H9 (cell line): Measurements from ENCODE around the gene CCNY. TPM values are rescaled to one million over a fixed set of nuclear protein-coding genes. Genes with fewer than 3 reads are reported as not detected.

Experiments
- DNase-seq: peaks from one replicate; pipeline ENCODE4 v3.0.0-alpha.2; 2017
- H2AFZ ChIP-seq: one replicate; pipeline ENCODE4 v1.6.1; 2013; ENCODE audit warnings: mild to moderate bottlenecking, low read length, control low read depth, moderate library complexity
- H2AK5ac ChIP-seq: 2 replicates; pipeline ENCODE4 v1.6.1; 2013; ENCODE audit warnings: low read length, control low read depth, mixed read lengths; ENCODE audit not compliant: insufficient read length
- H2BK120ac ChIP-seq: one replicate; pipeline ENCODE4 v1.6.1; 2013; ENCODE audit warnings: low read depth, mild to moderate bottlenecking, low read length, control low read depth, inconsistent platforms; ENCODE audit not compliant: poor library complexity, severe bottlenecking
- H2BK12ac ChIP-seq: 2 replicates; pipeline ENCODE4 v1.6.1; 2013; ENCODE audit warnings: low read length, control low read depth, mixed read lengths, low read depth; ENCODE audit not compliant: insufficient read length
- H2BK15ac ChIP-seq: 2 replicates; pipeline ENCODE4 v1.6.1; 2013; ENCODE audit warnings: low read depth, low read length, control low read depth
- H2BK20ac ChIP-seq: one replicate; pipeline ENCODE4 v1.6.1; 2013; ENCODE audit warnings: low read depth, mild to moderate bottlenecking, low read length, control low read depth, inconsistent platforms; ENCODE audit not compliant: poor library complexity, severe bottlenecking
- H2BK5ac ChIP-seq: 2 replicates; pipeline ENCODE4 v1.6.1; 2013; ENCODE audit warnings: low read length, control low read depth, mixed read lengths; ENCODE audit not compliant: insufficient read length
- H3K14ac ChIP-seq: 2 replicates; pipeline ENCODE4 v1.6.1; 2013; ENCODE audit warnings: low read length, control low read depth; ENCODE audit not compliant: insufficient read depth
- H3K18ac ChIP-seq: 2 replicates; pipeline ENCODE4 v1.6.1; 2013; ENCODE audit warnings: low read depth, mild to moderate bottlenecking, mixed read lengths, low read length, control low read depth; ENCODE audit not compliant: insufficient read length
- H3K23ac ChIP-seq: 2 replicates; pipeline ENCODE4 v1.6.1; 2013; ENCODE audit warnings: low read length, control low read depth, mixed read lengths, low read depth; ENCODE audit not compliant: insufficient read length
- H3K23me2 ChIP-seq: 2 replicates; pipeline ENCODE4 v1.6.1; 2013; ENCODE audit warnings: low read depth, mild to moderate bottlenecking, mixed read lengths, low read length, control low read depth; ENCODE audit not compliant: insufficient read length, poor library complexity, severe bottlenecking
- H3K27ac ChIP-seq: 2 replicates; pipeline ENCODE4 v1.5.1; 2013; ENCODE audit warnings: low read length, control low read depth, mixed read lengths, low read depth; ENCODE audit not compliant: insufficient read length
- H3K27me3 ChIP-seq: 2 replicates; pipeline ENCODE4 v1.6.1; 2013; ENCODE audit warnings: low read length, control low read depth, inconsistent platforms; ENCODE audit not compliant: insufficient read depth
- H3K4ac ChIP-seq: 2 replicates; pipeline ENCODE4 v1.6.1; 2013; ENCODE audit warnings: low read depth, mild to moderate bottlenecking, control low read depth, inconsistent platforms, low read length, moderate library complexity
- H3K4me1 ChIP-seq: 2 replicates; pipeline ENCODE4 v1.6.1; 2013; ENCODE audit warnings: low read length, control low read depth, inconsistent platforms; ENCODE audit not compliant: insufficient read depth
- H3K4me2 ChIP-seq: 2 replicates; pipeline ENCODE4 v1.6.1; 2013; ENCODE audit warnings: low read length, control low read depth, mixed read lengths; ENCODE audit not compliant: insufficient read length, insufficient read depth
- H3K56ac ChIP-seq: 2 replicates; pipeline ENCODE4 v1.6.1; 2013; ENCODE audit warnings: low read depth, mild to moderate bottlenecking, mixed read lengths, low read length, control low read depth; ENCODE audit not compliant: insufficient read length
- H3K79me1 ChIP-seq: 2 replicates; pipeline ENCODE4 v1.6.1; 2013; ENCODE audit warnings: low read depth, mild to moderate bottlenecking, moderate library complexity, low read length, control low read depth, inconsistent platforms; ENCODE audit not compliant: insufficient read depth, poor library complexity, severe bottlenecking
- H3K79me2 ChIP-seq: 2 replicates; pipeline ENCODE4 v1.6.1; 2013; ENCODE audit warnings: low read length, control low read depth, inconsistent platforms; ENCODE audit not compliant: insufficient read depth
- H3K9ac ChIP-seq: 2 replicates; pipeline ENCODE4 v1.6.1; 2013; ENCODE audit warnings: low read length, control low read depth, mixed read lengths; ENCODE audit not compliant: insufficient read length; ENCODE audit errors: extremely low read depth
- H3K9me3 ChIP-seq: one replicate; pipeline ENCODE4 v1.6.1; 2013; ENCODE audit warnings: low read depth, low read length, inconsistent platforms; ENCODE audit not compliant: control insufficient read depth
- H3T11ph ChIP-seq: one replicate; pipeline ENCODE4 v1.6.1; 2013; ENCODE audit warnings: mild to moderate bottlenecking, low read length, control low read depth, inconsistent platforms
- H4K20me1 ChIP-seq: one replicate; pipeline ENCODE4 v1.6.1; 2013; ENCODE audit not compliant: control insufficient read depth, insufficient read length, insufficient read depth
- H4K5ac ChIP-seq: 2 replicates; pipeline ENCODE4 v1.6.1; 2013; ENCODE audit warnings: low read depth, mild to moderate bottlenecking, mixed read lengths, low read length, control low read depth; ENCODE audit not compliant: insufficient read length
- H4K8ac ChIP-seq: replicated peaks from 2 replicates; pipeline ENCODE4 v1.6.1; 2013; ENCODE audit warnings: low read length, control low read depth, mixed read lengths, low read depth; ENCODE audit not compliant: insufficient read length
- H4K91ac ChIP-seq: 2 replicates; pipeline ENCODE4 v1.6.1; 2013; ENCODE audit warnings: low read depth, mild to moderate bottlenecking, moderate library complexity, mixed read lengths, low read length, control low read depth; ENCODE audit not compliant: insufficient read length
- H3K27ac Mint-ChIP-seq, 3 experiments: 2 replicates in 2 of 3; 3 replicates in 1 of 3; pipeline ENCODE4 v1.8.0; 2020 to 2021; ENCODE audit warnings: mixed read lengths in 3 of 3, mild to moderate bottlenecking in 1 of 3, moderate library complexity in 1 of 3
- H3K27me3 Mint-ChIP-seq: 2 replicates; pipeline ENCODE4 v1.8.0; 2021; ENCODE audit warnings: low read depth, mild to moderate bottlenecking, moderate library complexity, mixed read lengths
- H3K36me3 Mint-ChIP-seq, 3 experiments: 2 replicates in 2 of 3; 3 replicates in 1 of 3; pipeline ENCODE4 v1.8.0; 2020 to 2021; ENCODE audit warnings: low read depth in 3 of 3, mixed read lengths in 3 of 3; ENCODE audit not compliant: insufficient read depth in 1 of 3
- H3K4me1 Mint-ChIP-seq, 2 experiments: 2 replicates each; pipeline ENCODE4 v1.8.0; 2020; ENCODE audit warnings: mixed read lengths in 2 of 2
- H3K4me3 Mint-ChIP-seq, 2 experiments: 2 replicates in 1 of 2; 3 replicates in 1 of 2; pipeline ENCODE4 v1.8.0; 2020 to 2021; ENCODE audit warnings: mild to moderate bottlenecking in 2 of 2, mixed read lengths in 2 of 2, moderate library complexity in 1 of 2
- H3K9me3 Mint-ChIP-seq, 2 experiments: 2 replicates in 1 of 2; 3 replicates in 1 of 2; pipeline ENCODE4 v1.8.0; 2020; ENCODE audit warnings: mild to moderate bottlenecking in 2 of 2, mixed read lengths in 2 of 2, moderate library complexity in 1 of 2
- CTCF ChIP-seq: fragments of 200-600 bp; sonication (generic); conservative IDR thresholded peaks from 3 replicates; pipeline ENCODE4 v1.8.0; 2021; ENCODE audit warnings: antibody characterized with exemption, mild to moderate bottlenecking
- WGBS: extraction: QIAGEN DNeasy Blood & Tissue Kit; methylation state at CpG from one replicate; pipeline ENCODE4 v1.1.7; 2013; ENCODE audit warnings: missing lambda C conversion rate, low lambda C conversion rate, mixed read lengths; ENCODE audit not compliant: insufficient read length; ENCODE audit errors: extremely low coverage; 5-methylcytosine and 5-hydroxymethylcytosine counted together
- total RNA-seq: library from RNA; stranded (reverse); gene quantifications from 2 replicates; pipeline ENCODE4 v1.2.1, GENCODE V29; 2021

Gene CCNY
- total RNA-seq, 1 experiment from 2014 or later, result 62.1 TPM

- TF ChIP-seq CTCF, result no peak
- Histone ChIP-seq H2BK20ac (no peak overlapping the region), H2AFZ (no peak overlapping the region), H3K27me3 (no peaks in the 10 kb centered on the region), H3K23me2 (no peaks in the 10 kb centered on the region), H3T11ph (no peak overlapping the region), H3K79me2 (no peaks in the 10 kb centered on the region), H2BK120ac (no peak overlapping the region), H3K4ac (no peak overlapping the region), H4K91ac (no peak overlapping the region), H3K9ac (no peak overlapping the region), H2BK15ac (no peak overlapping the region), H2AK5ac (no peak overlapping the region), H3K79me1 (no peaks in the 10 kb centered on the region), H3K14ac (no peak overlapping the region), H3K23ac (no peak overlapping the region), H3K27ac (no peak overlapping the region), H3K18ac (no peak overlapping the region), H4K20me1 (no peaks in the 10 kb centered on the region), H4K5ac (no peak overlapping the region), H3K9me3 (no peaks in the 10 kb centered on the region), H4K8ac (no peak overlapping the region), H3K4me1 (no peaks in the 10 kb centered on the region), H3K56ac (no peak overlapping the region), H2BK12ac (no peak overlapping the region), H2BK5ac (no peak overlapping the region), H3K4me2 (no peak overlapping the region)
- WGBS, result no CpG with 5 or more reads among the region's 5 CpGs
- Mint-ChIP-seq H3K36me3 (peaks cover 54 to 63% (median 54%) of the 10 kb centered on the region in 3 experiments), H3K27me3 (no peaks in the 10 kb centered on the region), H3K27ac (0 out of 7 replicates have a peak overlapping the region, but pooled peaks of 1 of the 3 experiments have one; percentile 14), H3K4me1 (peaks cover 18 to 19% of the 10 kb centered on the region in 2 experiments), H3K9me3 (peaks cover 15 to 22% of the 10 kb centered on the region in 2 experiments), H3K4me3 (no peak overlapping the region)
- no peak for DNase-seq
Observed at GRCh38 chr10:35532141-35532540, 195.8 kb downstream of the CCNY start.
